Endothelial cell (in vitro differentiated cells): ENCODE measurements around the gene RNF208. TPM values are rescaled to one million over a fixed set of nuclear protein-coding genes. Genes with fewer than 3 reads are reported as not detected.
A peak's percentile ranks its signal among the peaks of the same experiment; 100 is the strongest.

ENCODE experiments used
- DNase-seq: peaks from one replicate; pipeline ENCODE4 v3.0.0; 2021; ENCODE audit warnings: low spot score
- H3K27ac Mint-ChIP-seq: one replicate; pipeline ENCODE4 v1.8.0; 2021; ENCODE audit warnings: mixed read lengths, inconsistent platforms; ENCODE audit not compliant: unreplicated experiment
- H3K27me3 Mint-ChIP-seq: one replicate; pipeline ENCODE4 v1.8.0; 2021; ENCODE audit warnings: mild to moderate bottlenecking, moderate library complexity, mixed read lengths, inconsistent platforms; ENCODE audit not compliant: unreplicated experiment
- H3K36me3 Mint-ChIP-seq: one replicate; pipeline ENCODE4 v1.8.0; 2021; ENCODE audit warnings: mild to moderate bottlenecking, low read depth, mixed read lengths, inconsistent platforms; ENCODE audit not compliant: unreplicated experiment
- H3K4me1 Mint-ChIP-seq: one replicate; pipeline ENCODE4 v1.8.0; 2021; ENCODE audit warnings: mild to moderate bottlenecking, mixed read lengths, inconsistent platforms; ENCODE audit not compliant: unreplicated experiment
- H3K4me3 Mint-ChIP-seq: one replicate; pipeline ENCODE4 v1.8.0; 2021; ENCODE audit warnings: mild to moderate bottlenecking, mixed read lengths, inconsistent platforms; ENCODE audit not compliant: unreplicated experiment
- H3K9me3 Mint-ChIP-seq: one replicate; pipeline ENCODE4 v1.8.0; 2021; ENCODE audit warnings: mixed read lengths, inconsistent platforms; ENCODE audit not compliant: unreplicated experiment
- total RNA-seq: library from RNA; stranded (reverse); fragmentation: NEBNext Ultra II Directional; extraction: Animal tissue kit (Norgen Biotek cat#: 25700); gene quantifications from one replicate; pipeline ENCODE4 v1.2.1, GENCODE V29; 2021; ENCODE audit not compliant: unreplicated experiment
- TF ChIP-seq, protein P1 (sequence below): fragments of 200-600 bp; sonication (generic); IDR thresholded peaks from one replicate; pipeline ENCODE4 v1.5.0; 2021; ENCODE audit warnings: antibody characterized with exemption; ENCODE audit not compliant: unreplicated experiment

Gene RNF208
- total RNA-seq, 1 donor from 2014 or later = 1.1 TPM

DNA sequence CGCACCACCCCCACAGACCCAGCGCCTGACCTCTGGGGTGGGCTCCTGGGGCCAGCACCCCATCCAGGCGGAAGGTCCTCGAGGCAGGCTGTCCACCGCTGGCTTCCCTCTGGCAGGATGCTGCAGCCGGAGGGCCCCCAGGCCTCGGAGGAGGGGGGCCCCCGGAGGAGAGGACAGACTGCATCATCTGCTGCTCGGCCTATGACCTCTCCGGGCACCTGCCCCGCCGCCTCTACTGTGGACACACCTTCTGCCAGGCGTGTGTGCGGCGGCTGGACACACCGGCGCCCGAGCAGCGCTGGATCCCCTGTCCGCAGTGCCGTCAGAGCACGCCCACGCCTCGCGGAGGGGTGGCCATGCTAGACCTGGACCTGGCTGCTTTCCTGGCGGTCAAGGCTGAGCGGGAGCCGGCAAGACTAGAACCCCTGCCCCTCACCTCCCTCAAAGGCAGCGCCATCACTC is 6.5 kb upstream of the RNF208 start:
- H3K27me3 Mint-ChIP-seq = peaks cover 7% of the 10 kb centered on the region
- no peak overlapping the region for H3K27ac Mint-ChIP-seq
- no peaks in the 10 kb centered on the region for H3K36me3 Mint-ChIP-seq
- TF ChIP-seq, protein P1, sequence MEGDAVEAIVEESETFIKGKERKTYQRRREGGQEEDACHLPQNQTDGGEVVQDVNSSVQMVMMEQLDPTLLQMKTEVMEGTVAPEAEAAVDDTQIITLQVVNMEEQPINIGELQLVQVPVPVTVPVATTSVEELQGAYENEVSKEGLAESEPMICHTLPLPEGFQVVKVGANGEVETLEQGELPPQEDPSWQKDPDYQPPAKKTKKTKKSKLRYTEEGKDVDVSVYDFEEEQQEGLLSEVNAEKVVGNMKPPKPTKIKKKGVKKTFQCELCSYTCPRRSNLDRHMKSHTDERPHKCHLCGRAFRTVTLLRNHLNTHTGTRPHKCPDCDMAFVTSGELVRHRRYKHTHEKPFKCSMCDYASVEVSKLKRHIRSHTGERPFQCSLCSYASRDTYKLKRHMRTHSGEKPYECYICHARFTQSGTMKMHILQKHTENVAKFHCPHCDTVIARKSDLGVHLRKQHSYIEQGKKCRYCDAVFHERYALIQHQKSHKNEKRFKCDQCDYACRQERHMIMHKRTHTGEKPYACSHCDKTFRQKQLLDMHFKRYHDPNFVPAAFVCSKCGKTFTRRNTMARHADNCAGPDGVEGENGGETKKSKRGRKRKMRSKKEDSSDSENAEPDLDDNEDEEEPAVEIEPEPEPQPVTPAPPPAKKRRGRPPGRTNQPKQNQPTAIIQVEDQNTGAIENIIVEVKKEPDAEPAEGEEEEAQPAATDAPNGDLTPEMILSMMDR = no peak
- DNase-seq = no peak
- no peaks in the 10 kb centered on the region for H3K9me3 Mint-ChIP-seq
- no peak overlapping the region for H3K4me3 Mint-ChIP-seq
- H3K4me1 Mint-ChIP-seq = no peaks in the 10 kb centered on the region

DNA sequence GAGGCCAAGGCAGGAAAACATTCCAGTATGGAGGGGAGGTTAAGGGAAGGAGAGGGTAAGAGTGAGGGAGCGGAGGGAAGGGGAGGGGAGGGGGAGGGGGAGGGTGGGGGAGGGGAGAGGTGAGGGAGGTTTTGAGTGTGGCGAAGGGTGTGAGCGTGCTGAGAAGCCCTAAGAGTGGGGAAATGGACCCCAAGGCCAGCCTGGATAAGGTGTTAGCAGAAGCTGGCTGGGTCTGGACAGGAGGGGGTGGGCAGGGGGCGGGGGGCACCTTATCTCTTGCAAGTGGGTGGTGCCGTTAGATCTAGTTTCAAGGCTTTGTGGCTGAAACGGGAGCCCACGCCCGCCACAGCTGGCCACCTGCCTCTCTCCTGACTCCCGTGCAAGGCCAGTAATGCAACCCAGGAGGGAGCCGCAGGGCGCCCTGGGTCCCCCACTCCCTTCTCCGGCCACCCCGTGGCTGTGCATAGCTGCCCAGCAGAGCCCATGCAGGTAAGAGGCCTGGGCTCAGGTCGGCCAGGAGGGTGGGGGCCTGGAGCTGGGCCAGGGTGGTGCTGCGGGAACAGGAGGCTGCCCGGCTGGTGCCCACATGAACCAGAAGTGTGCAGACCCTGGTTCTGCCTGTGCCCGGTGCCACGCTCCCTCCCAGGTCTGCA is 5.9 kb upstream of the RNF208 start:
- peaks cover 7% of the 10 kb centered on the region for H3K27me3 Mint-ChIP-seq
- no peaks in the 10 kb centered on the region for H3K4me1 Mint-ChIP-seq
- H3K27ac Mint-ChIP-seq = no peak overlapping the region
- H3K9me3 Mint-ChIP-seq = no peaks in the 10 kb centered on the region
- no peak overlapping the region for H3K4me3 Mint-ChIP-seq
- TF ChIP-seq, protein P1 = no peak
- H3K36me3 Mint-ChIP-seq = no peaks in the 10 kb centered on the region
- DNase-seq = no peak

DNA sequence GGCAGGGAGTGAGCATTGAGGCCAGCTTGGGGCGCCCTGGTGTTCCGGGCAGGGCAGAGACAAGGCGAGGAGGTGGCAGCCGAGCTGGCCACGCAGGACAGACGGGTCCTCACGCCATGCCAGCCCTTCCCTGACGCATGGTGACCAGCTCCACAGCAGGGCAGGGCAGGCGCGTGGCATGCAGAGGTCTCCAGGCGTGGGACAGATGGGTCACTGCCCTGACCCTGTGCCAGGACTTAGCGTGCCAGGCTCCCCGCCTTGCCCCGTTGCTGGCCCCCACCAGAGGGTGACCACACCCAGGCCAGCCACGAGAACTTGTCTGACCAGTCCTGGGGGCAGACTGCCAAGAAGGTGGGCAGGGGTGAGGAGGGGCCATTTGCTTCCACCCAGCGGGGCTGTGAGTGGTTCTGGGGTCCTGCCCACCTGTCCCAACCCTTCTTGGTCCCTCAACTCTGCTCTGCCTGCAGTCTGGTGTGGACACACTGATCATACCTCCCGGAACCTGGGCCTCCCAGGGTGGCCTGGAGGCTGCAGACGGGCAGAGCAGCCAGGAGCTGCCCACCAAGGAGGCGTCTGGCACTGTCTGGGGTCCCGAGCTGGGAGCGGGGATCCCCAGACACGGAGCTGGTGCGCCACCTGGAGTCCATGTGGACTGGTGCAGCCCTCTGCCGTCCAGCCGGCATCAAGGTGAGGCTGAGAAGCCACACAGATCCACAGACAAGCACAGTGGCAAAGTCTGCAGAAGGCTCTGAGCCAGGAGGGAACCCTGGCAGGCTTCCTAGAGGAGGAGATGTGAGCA is 5.2 kb upstream of the RNF208 start, which contains the start of gene RNF224:
RNF224 (plus strand) TSS at position 449 of the 799 bp plus-strand sequence. CDS start 834 bp downstream, outside the sequence.
- no peaks in the 10 kb centered on the region for H3K4me1 Mint-ChIP-seq
- TF ChIP-seq, protein P1 = peak; percentile 81
- H3K27ac Mint-ChIP-seq = no peak within 1 kb of the TSS
- H3K9me3 Mint-ChIP-seq = no peaks in the 10 kb centered on the region
- no peak within 1 kb of the TSS for H3K4me3 Mint-ChIP-seq
- peak; percentile 84 for DNase-seq
- peaks cover 7% of the 10 kb centered on the region for H3K27me3 Mint-ChIP-seq
- H3K36me3 Mint-ChIP-seq = no peaks in the 10 kb centered on the region

DNA sequence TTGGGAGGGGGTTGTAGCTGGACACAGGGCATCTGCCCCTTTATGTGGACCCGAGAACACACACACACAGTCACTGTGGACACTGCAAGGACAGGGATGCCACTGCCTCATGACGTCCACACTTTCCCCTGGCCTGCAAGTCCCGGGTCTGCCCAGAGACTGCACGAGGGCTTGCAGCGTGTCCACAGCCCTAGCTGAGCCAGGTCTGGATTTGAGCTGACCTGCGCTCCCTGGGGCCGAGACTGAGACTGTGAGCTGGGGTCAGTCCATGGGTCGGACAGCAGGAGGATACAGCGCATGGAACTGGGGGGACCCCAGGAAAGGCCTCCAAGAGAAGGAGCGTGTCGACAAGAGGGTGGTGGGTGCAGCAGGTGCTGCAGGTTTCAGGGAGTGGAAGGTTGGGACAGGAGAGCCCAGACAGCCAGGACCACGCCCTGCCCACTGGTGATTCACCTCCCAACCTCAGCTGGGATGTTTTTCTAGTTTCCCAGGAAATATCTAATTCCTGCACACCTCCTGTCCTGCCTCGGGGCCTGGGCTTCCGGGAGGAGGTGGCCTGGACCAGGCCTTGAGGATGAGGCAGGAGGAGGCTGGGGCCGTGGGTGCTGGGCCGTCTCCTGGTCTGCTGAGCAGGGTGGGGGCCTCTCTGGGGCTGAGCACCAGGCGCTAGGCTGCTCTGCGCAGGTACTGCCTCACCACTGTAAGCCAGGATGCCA is 4.5 kb upstream of the RNF208 start:
- Mint-ChIP-seq H3K9me3 (no peaks in the 10 kb centered on the region), H3K27ac (no peak overlapping the region), H3K4me3 (no peak overlapping the region), H3K36me3 (no peaks in the 10 kb centered on the region), H3K27me3 (peaks cover 7% of the 10 kb centered on the region), H3K4me1 (no peaks in the 10 kb centered on the region)
- TF ChIP-seq, protein P1 = no peak
- no peak for DNase-seq
